Thyroid gland (tissue), 4 donors: ENCODE data around the gene NPBWR2.

Experiments
- POLR2A ChIP-seq, 2 donors: fragments of 450-650 bp; IDR thresholded peaks; one replicate each; pipeline ENCODE4 v1.6.1; 2017; ENCODE audit warnings: antibody characterized with exemption in 2 of 2, mild to moderate bottlenecking in 2 of 2, moderate library complexity in 1 of 2
- TF ChIP-seq, protein P1 (sequence below), 6 experiments: fragments of 200-600 bp in 3 of 6; fragments of 450-650 bp in 3 of 6; sonication (generic) in 3 of 6; IDR thresholded peaks; one replicate each; pipeline ENCODE4 v1.5.1; 2016 to 2019; ENCODE audit warnings: antibody characterized with exemption in 6 of 6, mild to moderate bottlenecking in 2 of 6, inconsistent platforms in 1 of 6, moderate library complexity in 1 of 6

DNA sequence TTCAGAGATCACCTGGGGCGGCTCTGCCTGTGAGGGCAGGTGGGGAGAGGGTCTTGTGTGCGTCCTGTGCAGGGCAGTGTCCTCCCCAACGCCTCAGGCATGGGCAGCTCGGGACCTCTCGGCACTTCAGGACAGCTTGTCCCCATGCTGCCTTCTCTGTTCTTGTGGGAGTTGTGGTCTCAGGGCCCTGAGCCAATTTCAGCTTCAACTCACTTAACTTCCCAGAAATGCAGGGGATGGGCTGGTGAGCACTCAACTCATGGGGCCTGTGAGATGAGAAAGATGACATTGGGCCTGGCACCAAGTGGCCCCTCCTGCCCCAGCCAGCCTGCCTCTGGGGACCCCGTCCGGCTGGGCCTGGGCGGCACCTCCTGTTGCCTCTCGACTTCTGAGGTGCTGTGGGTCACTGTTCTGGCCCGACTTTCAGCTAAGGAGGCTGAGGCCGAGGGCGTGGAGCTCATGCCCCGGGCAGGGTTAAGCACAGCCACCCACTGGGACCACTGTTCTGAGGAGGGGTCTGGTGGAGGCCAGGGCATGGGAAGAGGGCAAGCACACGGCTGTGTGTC, 34.8 kb downstream of the NPBWR2 start:
- TF ChIP-seq, protein P1, sequence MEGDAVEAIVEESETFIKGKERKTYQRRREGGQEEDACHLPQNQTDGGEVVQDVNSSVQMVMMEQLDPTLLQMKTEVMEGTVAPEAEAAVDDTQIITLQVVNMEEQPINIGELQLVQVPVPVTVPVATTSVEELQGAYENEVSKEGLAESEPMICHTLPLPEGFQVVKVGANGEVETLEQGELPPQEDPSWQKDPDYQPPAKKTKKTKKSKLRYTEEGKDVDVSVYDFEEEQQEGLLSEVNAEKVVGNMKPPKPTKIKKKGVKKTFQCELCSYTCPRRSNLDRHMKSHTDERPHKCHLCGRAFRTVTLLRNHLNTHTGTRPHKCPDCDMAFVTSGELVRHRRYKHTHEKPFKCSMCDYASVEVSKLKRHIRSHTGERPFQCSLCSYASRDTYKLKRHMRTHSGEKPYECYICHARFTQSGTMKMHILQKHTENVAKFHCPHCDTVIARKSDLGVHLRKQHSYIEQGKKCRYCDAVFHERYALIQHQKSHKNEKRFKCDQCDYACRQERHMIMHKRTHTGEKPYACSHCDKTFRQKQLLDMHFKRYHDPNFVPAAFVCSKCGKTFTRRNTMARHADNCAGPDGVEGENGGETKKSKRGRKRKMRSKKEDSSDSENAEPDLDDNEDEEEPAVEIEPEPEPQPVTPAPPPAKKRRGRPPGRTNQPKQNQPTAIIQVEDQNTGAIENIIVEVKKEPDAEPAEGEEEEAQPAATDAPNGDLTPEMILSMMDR (IDR thresholded peaks at IDR 0.05), result no peak
- TF ChIP-seq POLR2A (IDR thresholded peaks at IDR 0.05), result no peak
